ENCODE data around the gene TCF3. TPM values are rescaled to one million over a fixed set of nuclear protein-coding genes. Genes with fewer than 3 reads are reported as not detected.
"Not testable (repeated sequence)": the region's sequence is repeated elsewhere in the genome, so short reads cannot be mapped to it uniquely, and the experiment has no call there.

The TCF3 gene
- total RNA-seq, 6 donors from 2014 or later, result 32.9 to 88.2 (median 53.3) TPM

- H3K4me1 ChIP-seq, result no peaks in the 10 kb centered on the region
- peaks cover 4 to 11% (median 5%) of the 10 kb centered on the region in 4 donors for H3K9me3 ChIP-seq
- no peak overlapping the region for H3K27ac ChIP-seq
- TF ChIP-seq EP300 (IDR thresholded peaks at IDR 0.05) (no peak), POLR2A (IDR thresholded peaks at IDR 0.05) (no peak), POLR2AphosphoS5 (IDR thresholded peaks at IDR 0.05) (no peak)
- TF ChIP-seq, protein P1, sequence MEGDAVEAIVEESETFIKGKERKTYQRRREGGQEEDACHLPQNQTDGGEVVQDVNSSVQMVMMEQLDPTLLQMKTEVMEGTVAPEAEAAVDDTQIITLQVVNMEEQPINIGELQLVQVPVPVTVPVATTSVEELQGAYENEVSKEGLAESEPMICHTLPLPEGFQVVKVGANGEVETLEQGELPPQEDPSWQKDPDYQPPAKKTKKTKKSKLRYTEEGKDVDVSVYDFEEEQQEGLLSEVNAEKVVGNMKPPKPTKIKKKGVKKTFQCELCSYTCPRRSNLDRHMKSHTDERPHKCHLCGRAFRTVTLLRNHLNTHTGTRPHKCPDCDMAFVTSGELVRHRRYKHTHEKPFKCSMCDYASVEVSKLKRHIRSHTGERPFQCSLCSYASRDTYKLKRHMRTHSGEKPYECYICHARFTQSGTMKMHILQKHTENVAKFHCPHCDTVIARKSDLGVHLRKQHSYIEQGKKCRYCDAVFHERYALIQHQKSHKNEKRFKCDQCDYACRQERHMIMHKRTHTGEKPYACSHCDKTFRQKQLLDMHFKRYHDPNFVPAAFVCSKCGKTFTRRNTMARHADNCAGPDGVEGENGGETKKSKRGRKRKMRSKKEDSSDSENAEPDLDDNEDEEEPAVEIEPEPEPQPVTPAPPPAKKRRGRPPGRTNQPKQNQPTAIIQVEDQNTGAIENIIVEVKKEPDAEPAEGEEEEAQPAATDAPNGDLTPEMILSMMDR (IDR thresholded peaks at IDR 0.05), result no peak
- H3K36me3 ChIP-seq, result no peaks in the 10 kb centered on the region
- DNase-seq, result peak in 1 of 2 donors; percentile 80
- H3K4me3 ChIP-seq, result no peak overlapping the region
- WGBS, 2 donors, result 91 to 92% methylated on average over 24 to 26 of the region's 26 CpGs
- H3K27me3 ChIP-seq, result peaks cover 0 to 19% (median 0%) of the 10 kb centered on the region in 4 donors
- ATAC-seq (ENCODE audit: low FRiP score in 2 of 2), result no peak
These were observed 46.2 kb upstream of the TCF3 start for GRCh38 chr19:1698636-1699035.

DNA sequence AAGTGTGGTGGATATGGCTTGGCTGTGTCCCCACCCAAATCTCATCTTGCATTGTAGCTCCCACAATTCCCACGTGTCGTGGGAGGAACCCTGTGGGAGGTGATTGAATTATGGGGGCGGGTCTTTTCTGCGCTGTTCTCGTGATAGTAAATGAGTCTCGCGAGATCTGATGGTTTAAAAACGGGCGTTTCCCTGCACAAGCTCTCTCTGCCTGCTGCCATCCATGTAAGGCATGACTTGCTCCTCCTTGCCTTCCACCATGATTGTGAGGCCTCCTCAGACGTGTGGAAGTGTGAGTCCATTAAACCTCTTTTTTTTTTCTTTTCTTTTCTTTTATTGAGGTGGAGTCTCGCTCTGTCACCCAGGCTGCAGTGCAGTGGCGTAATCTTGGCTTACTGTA lies 43.1 kb upstream of the TCF3 start:
- not testable (repeated sequence) for H3K4me1 ChIP-seq; ATAC-seq (ENCODE audit: low FRiP score in 2 of 2); H3K36me3 ChIP-seq; DNase-seq; H3K4me3 ChIP-seq; H3K27ac ChIP-seq
- WGBS, 2 donors, result 80 to 89% methylated on average over 12 of the region's 12 CpGs
- Histone ChIP-seq H3K27me3 (peaks cover 0 to 24% (median 6%) of the 10 kb centered on the region in 4 donors), H3K9me3 (peaks cover 4 to 11% (median 5%) of the 10 kb centered on the region in 4 donors)

DNA sequence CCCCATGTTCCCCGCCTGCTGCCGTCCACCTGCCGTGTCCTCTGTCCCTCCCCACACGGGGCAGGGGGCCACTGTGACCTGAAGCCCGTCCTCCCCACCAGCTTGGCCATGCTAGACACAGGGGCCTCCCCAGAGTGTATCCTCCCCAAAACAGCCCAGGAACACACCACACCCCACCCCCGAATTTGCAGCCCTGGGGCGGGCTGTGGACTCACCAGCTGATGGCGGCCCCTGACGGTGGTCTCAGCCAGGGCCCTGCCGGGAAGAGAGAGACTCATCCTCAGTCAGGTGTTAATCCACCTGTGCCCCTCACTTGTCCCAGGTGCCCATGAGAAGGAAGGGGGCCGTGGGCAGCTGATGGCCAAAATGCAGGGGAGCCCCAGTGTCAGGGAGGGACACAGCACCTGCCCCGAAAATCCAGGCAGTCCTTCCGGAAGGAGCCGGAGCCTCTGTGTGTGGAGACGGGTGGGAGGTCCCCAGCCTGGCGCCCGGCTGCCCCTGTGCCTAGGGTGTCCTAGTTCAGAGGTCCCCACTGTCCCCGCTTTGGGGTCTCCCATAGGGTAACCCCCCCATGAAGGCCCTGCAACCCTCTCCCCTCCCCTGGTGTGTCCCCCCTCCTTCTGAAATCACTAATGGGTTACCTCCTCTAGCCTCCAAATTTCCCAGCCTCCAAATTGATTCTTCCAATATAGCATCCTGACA lies 39.3 kb upstream of the TCF3 start:
- Histone ChIP-seq H3K36me3 (no peaks in the 10 kb centered on the region), H3K4me1 (peaks cover 0 to 7% (median 0%) of the 10 kb centered on the region in 4 donors), H3K9me3 (peaks cover 4 to 11% (median 5%) of the 10 kb centered on the region in 4 donors), H3K4me3 (no peak overlapping the region), H3K27me3 (peaks cover 0 to 20% (median 8%) of the 10 kb centered on the region in 4 donors), H3K27ac (no peak overlapping the region)
- DNase-seq (no peak), ATAC-seq (ENCODE audit: low FRiP score in 2 of 2) (peak in 1 of 2 donors; percentile 58)
- TF ChIP-seq POLR2A (IDR thresholded peaks at IDR 0.05) (no peak), POLR2AphosphoS5 (IDR thresholded peaks at IDR 0.05) (no peak), EP300 (IDR thresholded peaks at IDR 0.05) (no peak)
- WGBS, 2 donors, result 60 to 66% methylated on average over 14 to 15 of the region's 18 CpGs

DNA sequence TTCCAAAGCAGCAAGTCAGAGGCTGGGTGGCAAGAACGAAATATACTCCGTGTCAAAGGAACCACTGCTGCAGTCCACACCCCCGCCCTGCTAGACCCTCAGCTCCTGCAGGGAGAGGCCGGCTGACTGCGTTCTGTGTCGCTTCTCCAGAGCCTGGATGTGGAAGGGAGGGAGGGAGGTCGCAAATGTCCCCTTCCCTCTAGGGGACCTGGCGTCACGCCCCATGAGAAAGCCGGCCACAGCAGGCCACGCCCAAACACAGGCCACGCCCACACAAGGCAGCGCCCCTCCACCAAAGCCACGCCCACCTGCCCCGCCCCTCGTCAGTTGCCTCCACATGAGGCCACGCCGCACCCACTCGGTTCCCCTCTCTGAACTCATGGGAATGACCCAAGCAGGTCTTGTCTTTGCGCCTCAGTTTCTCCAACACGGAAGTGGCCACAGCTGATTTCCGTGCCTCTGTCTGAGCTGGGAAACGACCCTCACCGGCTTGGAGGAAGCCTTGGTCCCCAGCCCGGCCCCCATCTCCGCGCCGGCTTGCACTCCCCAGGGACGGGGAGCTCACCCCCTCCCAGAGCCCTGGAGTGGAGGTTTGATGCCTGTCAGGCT lies 38.4 kb upstream of the TCF3 start:
- Histone ChIP-seq H3K9me3 (peaks cover 4 to 11% (median 5%) of the 10 kb centered on the region in 4 donors), H3K4me3 (no peak overlapping the region), H3K4me1 (peaks cover 0 to 7% (median 0%) of the 10 kb centered on the region in 4 donors), H3K27me3 (peaks cover 0 to 20% (median 8%) of the 10 kb centered on the region in 4 donors), H3K36me3 (no peaks in the 10 kb centered on the region), H3K27ac (no peak overlapping the region)
- 22 to 24% methylated on average over 15 to 29 of the region's 29 CpGs for WGBS, 2 donors
- TF ChIP-seq POLR2AphosphoS5 (IDR thresholded peaks at IDR 0.05) (no peak), EP300 (IDR thresholded peaks at IDR 0.05) (no peak), POLR2A (IDR thresholded peaks at IDR 0.05) (no peak)
- TF ChIP-seq, protein P1 (IDR thresholded peaks at IDR 0.05), result no peak
- peak in 1 of 2 donors; percentile 89 for DNase-seq
- ATAC-seq (ENCODE audit: low FRiP score in 2 of 2), result peak in 1 of 2 donors; percentile 67

GRCh38 chr19:1685785-1686184 lies 33.4 kb upstream of the TCF3 start:
- DNase-seq; H3K36me3 ChIP-seq; H3K9me3 ChIP-seq; H3K27ac ChIP-seq; ATAC-seq (ENCODE audit: low FRiP score in 2 of 2); H3K4me3 ChIP-seq; H3K4me1 ChIP-seq: not testable (repeated sequence)
- 86 to 91% methylated on average over 5 of the region's 5 CpGs for WGBS, 2 donors
- H3K27me3 ChIP-seq, result peaks cover 0 to 12% (median 4%) of the 10 kb centered on the region in 4 donors

GRCh38 chr19:1685046-1685445 lies 32.6 kb upstream of the TCF3 start:
- TF ChIP-seq POLR2AphosphoS5 (IDR thresholded peaks at IDR 0.05) (no peak), POLR2A (IDR thresholded peaks at IDR 0.05) (no peak), EP300 (IDR thresholded peaks at IDR 0.05) (no peak)
- TF ChIP-seq, protein P1 (IDR thresholded peaks at IDR 0.05), result no peak
- Histone ChIP-seq H3K27me3 (peaks cover 0 to 5% (median 1%) of the 10 kb centered on the region in 4 donors), H3K4me3 (no peak overlapping the region), H3K36me3 (no peaks in the 10 kb centered on the region), H3K4me1 (no peaks in the 10 kb centered on the region), H3K27ac (no peak overlapping the region), H3K9me3 (no peaks in the 10 kb centered on the region)
- WGBS, 2 donors, result 33 to 56% methylated on average over 16 to 19 of the region's 19 CpGs
- DNase-seq, result no peak
- ATAC-seq (ENCODE audit: low FRiP score in 2 of 2), result no peak
